Stimulated activated naive CD8-positive, alpha-beta T cell treated with anti-CD3 and anti-CD28 coated beads, Interleukin-15, Interleukin-2, amounts not matched to agents 100 ng/mL and 50 ng/mL, for 24 hours (primary cell): ENCODE data around the gene PAK2.

Experiments used
- H3K27ac Mint-ChIP-seq: one replicate; pipeline ENCODE4 v1.8.0; 2021; ENCODE audit warnings: mild to moderate bottlenecking, mixed read lengths
- H3K27me3 Mint-ChIP-seq: one replicate; pipeline ENCODE4 v1.8.0; 2021; ENCODE audit warnings: mixed read lengths
- H3K36me3 Mint-ChIP-seq: one replicate; pipeline ENCODE4 v1.8.0; 2021; ENCODE audit warnings: low read depth, mixed read lengths
- H3K4me1 Mint-ChIP-seq: one replicate; pipeline ENCODE4 v1.8.0; 2021; ENCODE audit warnings: low read depth, mixed read lengths
- H3K4me3 Mint-ChIP-seq: one replicate; pipeline ENCODE4 v1.8.0; 2021; ENCODE audit warnings: mild to moderate bottlenecking, mixed read lengths
- H3K9me3 Mint-ChIP-seq: one replicate; pipeline ENCODE4 v1.8.0; 2021; ENCODE audit warnings: mixed read lengths

Gene PAK2

GRCh38 chr3:196739671-196740480, at the start of gene PAK2:
Gene PAK2, plus strand, starts transcription at chr3:196739857. Its CDS starts 42,790 bp downstream, at chr3:196782647.
- Mint-ChIP-seq H3K9me3 (no peaks in the 10 kb centered on the region), H3K4me1 (peaks cover 35% of the 10 kb centered on the region), H3K4me3 (peak within 1 kb of the TSS; percentile 97), H3K36me3 (peaks cover 26% of the 10 kb centered on the region), H3K27me3 (no peaks in the 10 kb centered on the region), H3K27ac (peak within 1 kb of the TSS; percentile 95)

- no peak overlapping the region for H3K27ac Mint-ChIP-seq
- no peaks in the 10 kb centered on the region for H3K36me3 Mint-ChIP-seq
- H3K9me3 Mint-ChIP-seq: no peaks in the 10 kb centered on the region
- H3K4me1 Mint-ChIP-seq: peaks cover 4% of the 10 kb centered on the region
- H3K27me3 Mint-ChIP-seq: no peaks in the 10 kb centered on the region
- no peak overlapping the region for H3K4me3 Mint-ChIP-seq
Observed at GRCh38 chr3:196689941-196690660, 49.6 kb upstream of the PAK2 start.

DNA sequence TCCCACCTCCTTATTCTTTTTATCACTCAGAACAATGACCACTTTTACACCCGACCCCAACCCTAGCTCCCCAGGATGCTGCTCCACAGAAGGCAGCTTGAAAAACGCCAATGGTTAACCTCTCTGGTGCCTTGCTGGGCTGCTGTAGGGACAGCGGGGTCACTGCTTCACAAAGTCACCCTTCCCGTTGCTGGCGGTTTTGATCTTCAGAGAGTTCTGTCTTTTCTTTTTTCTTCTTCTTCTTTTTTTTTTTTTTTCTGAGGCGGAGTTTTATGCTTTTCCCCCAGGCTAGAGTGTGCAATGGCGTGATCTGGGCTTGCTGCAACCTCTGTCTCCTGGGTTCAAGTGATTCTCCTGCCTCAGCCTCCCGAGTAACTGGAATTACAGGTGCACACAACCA, 48.3 kb upstream of the PAK2 start:
- Mint-ChIP-seq H3K4me3 (no peak overlapping the region), H3K27me3 (no peaks in the 10 kb centered on the region), H3K4me1 (peaks cover 4% of the 10 kb centered on the region), H3K36me3 (no peaks in the 10 kb centered on the region), H3K9me3 (no peaks in the 10 kb centered on the region), H3K27ac (no peak overlapping the region)

DNA sequence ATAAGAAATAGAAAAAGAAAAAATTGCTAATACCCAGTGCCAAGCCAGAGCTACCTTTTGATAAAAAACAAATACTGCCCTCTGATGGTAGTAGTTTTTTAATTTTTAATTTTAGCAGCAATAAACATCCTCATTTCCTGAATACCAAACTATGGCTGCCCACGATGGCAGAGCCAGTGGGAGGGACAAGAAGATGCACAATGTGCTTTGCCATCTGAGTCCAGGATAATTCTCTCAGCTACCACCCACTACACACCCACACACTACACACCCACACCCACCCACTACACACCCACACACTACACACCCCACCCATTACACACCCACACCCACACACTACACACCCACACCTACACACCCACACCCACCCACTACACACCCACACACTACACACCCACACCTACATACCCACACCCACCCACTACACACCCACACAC, 45.4 kb upstream of the PAK2 start:
- H3K4me3 Mint-ChIP-seq: no peak overlapping the region
- H3K27me3 Mint-ChIP-seq: no peaks in the 10 kb centered on the region
- H3K4me1 Mint-ChIP-seq: peaks cover 4% of the 10 kb centered on the region
- H3K36me3 Mint-ChIP-seq: no peaks in the 10 kb centered on the region
- H3K27ac Mint-ChIP-seq: peak overlapping the region; percentile 70
- H3K9me3 Mint-ChIP-seq: no peaks in the 10 kb centered on the region

DNA sequence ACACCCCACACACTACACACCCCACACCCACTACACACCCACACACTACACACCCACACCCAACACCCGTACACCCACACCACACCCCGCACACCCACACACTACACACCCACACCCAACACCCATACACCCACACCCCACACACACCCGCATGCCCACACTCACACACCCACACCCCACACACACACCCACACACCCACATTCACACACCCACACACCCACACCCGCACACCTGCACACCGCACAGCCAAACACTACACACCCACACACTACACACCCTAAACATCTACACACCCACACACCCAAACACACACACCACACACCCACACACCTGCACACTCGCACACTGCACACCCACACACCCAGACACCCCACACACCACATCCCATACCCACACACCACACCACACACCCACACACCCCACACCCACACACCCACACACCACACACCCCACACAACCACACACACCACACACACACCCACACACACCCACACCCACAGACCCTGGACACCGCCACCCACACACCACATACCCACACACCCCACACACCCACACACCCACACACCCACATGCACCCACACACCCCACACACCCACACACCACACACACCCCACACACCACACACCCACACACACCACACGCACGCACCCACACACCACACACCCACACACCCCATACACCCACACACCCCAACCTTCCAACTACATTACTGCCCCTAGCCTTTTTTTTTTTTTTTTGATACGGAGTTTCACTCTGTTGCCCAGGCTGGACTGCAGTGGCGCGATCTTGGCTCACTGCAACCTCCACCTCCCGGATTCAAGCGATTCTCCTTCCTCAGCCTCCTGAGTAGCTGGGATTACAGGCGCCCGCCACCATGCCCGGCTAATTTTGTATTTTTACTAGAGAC, 44.5 kb upstream of the PAK2 start:
- Mint-ChIP-seq H3K27me3 (no peaks in the 10 kb centered on the region), H3K4me1 (peaks cover 4% of the 10 kb centered on the region), H3K27ac (peak overlapping the region; percentile 92), H3K36me3 (no peaks in the 10 kb centered on the region), H3K9me3 (no peaks in the 10 kb centered on the region), H3K4me3 (peak overlapping the region; percentile 59)

GRCh38 chr3:196695849-196696226, 43.8 kb upstream of the PAK2 start:
- H3K4me3 Mint-ChIP-seq: peak overlapping the region; percentile 59
- no peaks in the 10 kb centered on the region for H3K9me3 Mint-ChIP-seq
- H3K27me3 Mint-ChIP-seq: no peaks in the 10 kb centered on the region
- H3K4me1 Mint-ChIP-seq: peaks cover 4% of the 10 kb centered on the region
- H3K27ac Mint-ChIP-seq: peak overlapping the region; percentile 92
- H3K36me3 Mint-ChIP-seq: no peaks in the 10 kb centered on the region

GRCh38 chr3:196697270-196697669, 42.4 kb upstream of the PAK2 start:
- Mint-ChIP-seq H3K36me3 (no peaks in the 10 kb centered on the region), H3K9me3 (no peaks in the 10 kb centered on the region), H3K27me3 (no peaks in the 10 kb centered on the region), H3K4me3 (no peak overlapping the region), H3K4me1 (peaks cover 4% of the 10 kb centered on the region), H3K27ac (no peak overlapping the region)

DNA sequence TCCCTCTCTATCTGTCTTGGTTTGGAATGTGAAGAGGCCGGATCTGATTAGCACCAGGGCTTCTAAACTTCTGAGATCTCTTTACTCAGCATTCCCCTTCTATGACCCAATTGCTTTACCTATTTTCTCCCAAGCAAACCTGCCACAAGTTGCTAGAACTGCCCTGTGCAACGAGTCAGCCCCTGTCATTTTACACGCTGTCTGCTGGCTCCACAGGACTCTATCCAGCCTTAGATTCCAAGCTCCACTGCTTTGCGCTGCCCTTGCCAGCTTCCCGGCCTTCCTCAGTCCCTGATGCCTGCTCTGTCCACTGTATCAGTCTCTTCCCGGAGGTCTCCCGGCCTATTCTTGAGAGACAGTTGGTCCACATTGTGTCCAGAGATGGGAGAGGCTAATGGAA, 39.9 kb upstream of the PAK2 start:
- H3K27me3 Mint-ChIP-seq: no peaks in the 10 kb centered on the region
- H3K4me1 Mint-ChIP-seq: peaks cover 4% of the 10 kb centered on the region
- H3K27ac Mint-ChIP-seq: no peak overlapping the region
- H3K36me3 Mint-ChIP-seq: no peaks in the 10 kb centered on the region
- H3K4me3 Mint-ChIP-seq: no peak overlapping the region
- H3K9me3 Mint-ChIP-seq: no peaks in the 10 kb centered on the region

DNA sequence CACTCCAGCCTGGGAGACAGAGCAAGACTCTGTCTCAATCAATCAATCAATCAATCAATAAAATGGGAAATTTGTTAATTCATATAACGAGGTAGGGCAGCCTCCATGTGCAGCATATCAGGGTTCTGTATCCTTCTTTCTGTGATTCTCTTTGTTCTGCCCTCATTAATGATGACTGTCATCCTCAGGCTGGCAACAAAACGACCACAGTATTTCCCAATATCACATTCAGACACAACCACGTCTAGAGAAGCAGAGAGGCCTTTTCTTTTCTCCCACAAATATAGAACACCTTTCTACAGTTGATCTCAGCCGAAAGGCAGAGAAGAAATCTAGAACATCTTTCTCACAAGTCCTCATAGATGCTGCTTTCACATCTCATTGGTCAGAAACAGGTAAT, 38.9 kb upstream of the PAK2 start:
- no peaks in the 10 kb centered on the region for H3K4me1 Mint-ChIP-seq
- no peak overlapping the region for H3K27ac Mint-ChIP-seq
- no peaks in the 10 kb centered on the region for H3K27me3 Mint-ChIP-seq
- H3K9me3 Mint-ChIP-seq: no peaks in the 10 kb centered on the region
- H3K36me3 Mint-ChIP-seq: no peaks in the 10 kb centered on the region
- H3K4me3 Mint-ChIP-seq: no peak overlapping the region

- Mint-ChIP-seq H3K4me1 (peaks cover 7% of the 10 kb centered on the region), H3K27ac (no peak overlapping the region), H3K27me3 (no peaks in the 10 kb centered on the region), H3K9me3 (no peaks in the 10 kb centered on the region), H3K4me3 (no peak overlapping the region), H3K36me3 (no peaks in the 10 kb centered on the region)
Observed at GRCh38 chr3:196706327-196706726, 33.3 kb upstream of the PAK2 start.

DNA sequence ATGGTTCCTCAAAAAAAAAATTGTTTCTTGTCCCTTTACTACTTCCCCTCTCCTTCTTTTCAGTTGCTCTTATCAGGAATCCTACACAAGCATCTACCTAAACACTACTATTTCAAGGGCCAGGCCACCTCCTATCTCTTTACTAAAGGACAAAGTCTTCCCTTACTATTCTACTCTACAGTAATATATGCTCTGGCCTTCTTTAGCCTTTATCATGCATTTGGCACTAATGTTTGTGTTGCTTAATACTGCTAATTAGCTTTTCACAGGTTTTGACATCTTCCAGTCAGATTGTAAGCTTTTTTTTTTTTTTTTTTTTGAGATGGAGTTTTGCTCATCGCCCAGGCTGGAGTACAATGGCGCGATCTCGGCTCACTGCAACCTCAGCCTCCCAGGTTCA, 32.9 kb upstream of the PAK2 start:
- no peaks in the 10 kb centered on the region for H3K36me3 Mint-ChIP-seq
- no peak overlapping the region for H3K4me3 Mint-ChIP-seq
- H3K9me3 Mint-ChIP-seq: no peaks in the 10 kb centered on the region
- H3K27ac Mint-ChIP-seq: no peak overlapping the region
- no peaks in the 10 kb centered on the region for H3K27me3 Mint-ChIP-seq
- H3K4me1 Mint-ChIP-seq: peaks cover 11% of the 10 kb centered on the region

DNA sequence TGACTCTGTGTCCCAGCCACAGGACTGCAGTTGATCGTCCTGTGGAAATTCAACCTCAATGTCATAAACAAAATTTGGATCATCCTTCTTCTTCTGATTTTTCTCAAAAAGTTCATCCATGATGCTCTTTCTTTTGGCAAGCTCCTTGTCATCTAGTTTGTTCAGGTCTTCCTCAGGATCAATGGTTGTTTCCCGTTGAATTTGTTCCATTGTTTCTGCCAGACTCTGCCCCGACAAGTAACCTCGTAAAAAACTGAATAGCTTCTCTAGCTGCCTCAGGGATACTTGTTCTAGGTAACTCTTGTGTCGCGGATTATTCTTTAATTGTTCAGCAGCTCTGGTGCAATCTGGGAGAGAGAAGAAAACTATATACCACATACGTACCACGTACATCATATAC, 32.1 kb upstream of the PAK2 start:
- H3K4me3 Mint-ChIP-seq: no peak overlapping the region
- H3K27ac Mint-ChIP-seq: no peak overlapping the region

GRCh38 chr3:196708467-196708866, 31.2 kb upstream of the PAK2 start:
- Mint-ChIP-seq H3K27me3 (no peaks in the 10 kb centered on the region), H3K9me3 (no peaks in the 10 kb centered on the region), H3K36me3 (peaks cover 4% of the 10 kb centered on the region), H3K4me1 (peaks cover 20% of the 10 kb centered on the region), H3K4me3 (no peak overlapping the region), H3K27ac (no peak overlapping the region)

More for the DNA sequence above, 32.1 kb upstream of the PAK2 start:
- Mint-ChIP-seq H3K27me3 (no peaks in the 10 kb centered on the region), H3K4me1 (peaks cover 13% of the 10 kb centered on the region), H3K36me3 (no peaks in the 10 kb centered on the region), H3K9me3 (no peaks in the 10 kb centered on the region)

- Mint-ChIP-seq H3K4me1 (peaks cover 27% of the 10 kb centered on the region), H3K4me3 (peak within 1 kb of the TSS; percentile 87), H3K36me3 (peaks cover 4% of the 10 kb centered on the region), H3K27ac (peak within 1 kb of the TSS; percentile 93), H3K27me3 (no peaks in the 10 kb centered on the region), H3K9me3 (no peaks in the 10 kb centered on the region)
Observed at GRCh38 chr3:196711838-196712513, 27.7 kb upstream of the PAK2 start, which contains the start of the genes CEP19 and PIGX. Gene CEP19, minus strand, starts transcription at chr3:196712250. Its CDS starts 3,593 bp downstream, at chr3:196708657. Gene PIGX, plus strand, starts transcription at chr3:196712377.
